Prostate gland (tissue), 2 donors: ENCODE data around the gene ACACB.

Experiments
- POLR2A ChIP-seq: fragments of 450-650 bp; IDR thresholded peaks from one replicate; pipeline ENCODE4 v1.6.1; 2016; ENCODE audit warnings: antibody characterized with exemption, mild to moderate bottlenecking
- TF ChIP-seq, protein P1 (sequence below), 4 experiments: fragments of 200-600 bp in 2 of 4; fragments of 450-650 bp in 2 of 4; sonication (generic) in 2 of 4; IDR thresholded peaks; 1 replicate in 3 of 4; 2 replicates in 1 of 4; pipeline ENCODE4 v1.5.1; 2016 to 2019; ENCODE audit warnings: antibody characterized with exemption in 4 of 4, mild to moderate bottlenecking in 2 of 4, moderate library complexity in 2 of 4

DNA sequence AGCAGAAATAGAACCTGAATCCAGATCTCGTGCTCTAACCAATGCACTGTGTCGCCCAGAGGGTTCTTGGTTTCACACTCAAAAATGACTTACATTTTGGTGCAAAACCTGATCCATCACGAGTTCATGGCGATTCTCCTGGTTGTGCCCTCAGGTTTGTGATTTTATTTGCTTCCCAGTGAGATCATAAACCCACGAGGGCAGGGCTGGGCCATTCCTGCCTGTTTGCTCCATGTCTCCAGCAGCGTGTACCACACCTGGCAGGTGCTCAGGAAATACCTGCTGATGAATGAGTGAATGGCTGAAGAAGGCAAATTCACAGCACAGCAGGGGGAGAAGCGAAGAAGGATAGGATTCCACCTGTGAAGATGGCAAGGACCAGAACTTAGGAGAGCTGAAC, 9.4 kb downstream of the ACACB start:
- TF ChIP-seq, protein P1, sequence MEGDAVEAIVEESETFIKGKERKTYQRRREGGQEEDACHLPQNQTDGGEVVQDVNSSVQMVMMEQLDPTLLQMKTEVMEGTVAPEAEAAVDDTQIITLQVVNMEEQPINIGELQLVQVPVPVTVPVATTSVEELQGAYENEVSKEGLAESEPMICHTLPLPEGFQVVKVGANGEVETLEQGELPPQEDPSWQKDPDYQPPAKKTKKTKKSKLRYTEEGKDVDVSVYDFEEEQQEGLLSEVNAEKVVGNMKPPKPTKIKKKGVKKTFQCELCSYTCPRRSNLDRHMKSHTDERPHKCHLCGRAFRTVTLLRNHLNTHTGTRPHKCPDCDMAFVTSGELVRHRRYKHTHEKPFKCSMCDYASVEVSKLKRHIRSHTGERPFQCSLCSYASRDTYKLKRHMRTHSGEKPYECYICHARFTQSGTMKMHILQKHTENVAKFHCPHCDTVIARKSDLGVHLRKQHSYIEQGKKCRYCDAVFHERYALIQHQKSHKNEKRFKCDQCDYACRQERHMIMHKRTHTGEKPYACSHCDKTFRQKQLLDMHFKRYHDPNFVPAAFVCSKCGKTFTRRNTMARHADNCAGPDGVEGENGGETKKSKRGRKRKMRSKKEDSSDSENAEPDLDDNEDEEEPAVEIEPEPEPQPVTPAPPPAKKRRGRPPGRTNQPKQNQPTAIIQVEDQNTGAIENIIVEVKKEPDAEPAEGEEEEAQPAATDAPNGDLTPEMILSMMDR (IDR thresholded peaks at IDR 0.05): no peak
- TF ChIP-seq POLR2A: no peak
